ENCODE results near the gene ARID3B. TPM values are rescaled to one million over a fixed set of nuclear protein-coding genes. Genes with fewer than 3 reads are reported as not detected.
"Not testable (repeated sequence)": the region's sequence is repeated elsewhere in the genome, so short reads cannot be mapped to it uniquely, and the experiment has no call there.

The ARID3B gene
- polyA plus RNA-seq, 2 of the 4 experiments (the other 2 are of a cell fraction), result 2.3 TPM

GRCh38 chr15:74595271-74595670 lies 54.3 kb downstream of the ARID3B start:
- FAIRE-seq, result no peak
- no peak overlapping the region for H3K27ac ChIP-seq
- no peak for DNase-seq (ENCODE audit: low read depth in 1 of 2, low spot score in 1 of 2)
- TF ChIP-seq ESRRA (IDR thresholded peaks at IDR 0.05; ENCODE audit: borderline replicate concordance, low read length) (no peak), CHD4 (IDR thresholded peaks at IDR 0.05; ENCODE audit: borderline replicate concordance) (no peak)
- CTCF ChIA-PET, result no interaction called here
- peaks cover 11% of the 10 kb centered on the region; the same call in 2 of the 3 replicates for H3K4me1 ChIP-seq
- POLR2A ChIA-PET, result no interaction called here
- no peak for ATAC-seq
- 79% methylated on average over 5 of the region's 5 CpGs for WGBS (ENCODE audit: missing lambda C conversion rate)
- no peaks in the 10 kb centered on the region for H3K9me3 ChIP-seq
- H3K4me3 ChIP-seq, result no peak overlapping the region
- no peak overlapping the region for H3K4me2 ChIP-seq

GRCh38 chr15:74596736-74597135 lies 55.7 kb downstream of the ARID3B start:
- FAIRE-seq; ATAC-seq; H3K27ac ChIP-seq; CTCF ChIA-PET; H3K4me3 ChIP-seq; POLR2A ChIA-PET; DNase-seq (ENCODE audit: low read depth in 1 of 2, low spot score in 1 of 2); H3K4me2 ChIP-seq; H3K9me3 ChIP-seq: not testable (repeated sequence)
- 92% methylated on average over 2 of the region's 11 CpGs for WGBS (ENCODE audit: missing lambda C conversion rate)
- H3K4me1 ChIP-seq, result peaks cover 11% of the 10 kb centered on the region; the same call in 2 of the 3 replicates

- peaks cover 11% of the 10 kb centered on the region; the same call in 2 of the 3 replicates for H3K4me1 ChIP-seq
- WGBS (ENCODE audit: missing lambda C conversion rate), result 97% methylated on average over 5 of the region's 16 CpGs
- ATAC-seq; DNase-seq (ENCODE audit: low read depth in 1 of 2, low spot score in 1 of 2); CTCF ChIA-PET; H3K4me2 ChIP-seq; FAIRE-seq; H3K27ac ChIP-seq; H3K4me3 ChIP-seq; H3K9me3 ChIP-seq: not testable (repeated sequence)
- POLR2A ChIA-PET, result interaction anchor here (1.0 to 2.2 kb wide), 2 partner anchors 51 to 56 kb away, joined by 5 to 14 read pairs; partner anchors contain the start of gene ARID3B
Observed at GRCh38 chr15:74597146-74597705, 56.2 kb downstream of the ARID3B start.

- peak overlapping the region; percentile 88 to 90 for H3K27ac ChIP-seq
Observed at GRCh38 chr15:74598126-74598842, 57.3 kb downstream of the ARID3B start.

More at GRCh38 chr15:74598126-74598842, 57.3 kb downstream of the ARID3B start:
- Histone ChIP-seq H3K4me3 (peak overlapping the region; percentile 63), H3K4me1 (peaks cover 11% of the 10 kb centered on the region; the same call in 2 of the 3 replicates), H3K4me2 (peak overlapping the region; percentile 91), H3K9me3 (no peaks in the 10 kb centered on the region)
- POLR2A ChIA-PET, result interaction anchor here (0.6 to 2.2 kb wide), 5 partner anchors 10 to 57 kb away, joined by 3 to 14 read pairs (median 4); partner anchors contain the start of gene ARID3B
- no peak for TF ChIP-seq HES2 (IDR thresholded peaks at IDR 0.05)
- TF ChIP-seq RFX5 (IDR thresholded peaks at IDR 0.05), result peak; percentile 78
- 0 out of 3 replicates have a peak, but pooled peaks have one; percentile 64 for TF ChIP-seq BCL3 (IDR thresholded peaks at IDR 0.05)
- TF ChIP-seq E2F6 (IDR thresholded peaks at IDR 0.05; ENCODE audit: borderline replicate concordance, low read depth), result peak; percentile 31
- peak in 1 of 2 experiments; percentile 42; a peak in 1 of 5 replicates for TF ChIP-seq JUN (IDR thresholded peaks at IDR 0.05)
- peak; percentile 95 for TF ChIP-seq USF2 (IDR thresholded peaks at IDR 0.05)
- TF ChIP-seq MAX (IDR thresholded peaks at IDR 0.05), result peak; percentile 58; the same call in 1 of the 2 replicates
- TF ChIP-seq POLR2A (IDR thresholded peaks at IDR 0.05; ENCODE audit: low read length), result peak; percentile 93
- TF ChIP-seq CEBPB (IDR thresholded peaks at IDR 0.05), result no peak
- 4% methylated on average over 24 of the region's 26 CpGs for WGBS (ENCODE audit: missing lambda C conversion rate)
- peak; percentile 94 to 99 for ATAC-seq
- FAIRE-seq, result no peak
- peak; percentile 75 to 93 for DNase-seq (ENCODE audit: low read depth in 1 of 2, low spot score in 1 of 2)
- CTCF ChIA-PET, result interaction anchor here (1.0 to 1.1 kb wide), 3 partner anchors 9 to 172 kb away, joined by 3 read pairs; no protein-coding TSS in a partner anchor

All from A549 (cell line).